Smooth muscle cell (in vitro differentiated cells): ENCODE measurements around the gene ESYT2. TPM values are rescaled to one million over a fixed set of nuclear protein-coding genes. Genes with fewer than 3 reads are reported as not detected.

Experiments
- DNase-seq: peaks from one replicate; lab custom pipeline; 2025; ENCODE audit not compliant: unreplicated experiment; lab: John Stamatoyannopoulos, UW
- H2AFZ ChIP-seq: fragments of 200-600 bp; sonication (generic); 2 replicates; pipeline ENCODE4 v1.6.0; 2016; ENCODE audit warnings: antibody characterized with exemption, low read depth, mild to moderate bottlenecking
- H3F3A ChIP-seq: fragments of 200-600 bp; sonication (generic); 2 replicates; pipeline ENCODE4 v1.6.0; 2017; ENCODE audit warnings: antibody characterized with exemption, low read depth
- H3K27ac ChIP-seq: fragments of 200-600 bp; sonication (generic); 2 replicates; pipeline ENCODE4 v1.5.1; 2016; ENCODE audit warnings: low read depth, mild to moderate bottlenecking
- H3K27me3 ChIP-seq: fragments of 200-600 bp; sonication (generic); 2 replicates; pipeline ENCODE4 v1.6.1; 2016; ENCODE audit warnings: low read depth, mild to moderate bottlenecking
- H3K36me3 ChIP-seq: fragments of 200-600 bp; sonication (generic); 2 replicates; pipeline ENCODE4 v1.5.1; 2016; ENCODE audit warnings: low read depth
- H3K4me1 ChIP-seq: fragments of 200-600 bp; sonication (generic); 2 replicates; pipeline ENCODE4 v1.5.1; 2016; ENCODE audit warnings: low read depth
- H3K4me2 ChIP-seq: fragments of 200-600 bp; sonication (generic); 2 replicates; pipeline ENCODE4 v1.6.0; 2016; ENCODE audit warnings: mild to moderate bottlenecking
- H3K4me3 ChIP-seq: fragments of 200-600 bp; sonication (generic); 2 replicates; pipeline ENCODE4 v1.5.1; 2016; ENCODE audit warnings: mild to moderate bottlenecking
- H3K79me2 ChIP-seq: fragments of 200-600 bp; sonication (generic); 2 replicates; pipeline ENCODE4 v1.6.0; 2016; ENCODE audit warnings: low read depth, mild to moderate bottlenecking
- H3K9ac ChIP-seq: fragments of 200-600 bp; sonication (generic); 2 replicates; pipeline ENCODE4 v1.6.0; 2016; ENCODE audit warnings: low read depth
- H3K9me3 ChIP-seq: fragments of 200-600 bp; sonication (generic); replicated peaks from 2 replicates; pipeline ENCODE4 v1.5.1; 2016; ENCODE audit warnings: low read depth
- H4K20me1 ChIP-seq: fragments of 200-600 bp; sonication (generic); 2 replicates; pipeline ENCODE4 v1.6.0; 2016; ENCODE audit warnings: low read depth
- WGBS: methylation state at CpG from one replicate; pipeline ENCODE4 v1.1.7; 2016; ENCODE audit warnings: low lambda C conversion rate; 5-methylcytosine and 5-hydroxymethylcytosine counted together
- polyA plus RNA-seq: library from polyadenylated mRNA; unstranded; fragments of >200 nt; fragmentation: Nextera tagmentation; extraction: Ambion mirVana; gene quantifications from 2 replicates; pipeline ENCODE4 v1.2.1, GENCODE V29; 2016
- total RNA-seq: library from RNA; depleted of rRNA; stranded (reverse); fragments of >200 nt; gene quantifications from 2 replicates; pipeline ENCODE4 v1.2.3, GENCODE V29; 2014
- TF ChIP-seq, protein P1 (sequence below): fragments of 200-600 bp; sonication (generic); IDR thresholded peaks from 2 replicates; pipeline ENCODE4 v1.5.1; 2017; ENCODE audit warnings: borderline replicate concordance, mild to moderate bottlenecking, antibody characterized with exemption; ENCODE audit not compliant: insufficient read depth, poor library complexity, severe bottlenecking

ESYT2 gene
- total and polyA plus RNA-seq, 2 experiments from 2014 or later, result 27.9 to 69.4 TPM

- Histone ChIP-seq H3K9me3 (no peaks in the 10 kb centered on the region), H3K27ac (peak overlapping the region; percentile 43), H3K4me1 (no peaks in the 10 kb centered on the region), H3K4me3 (no peak overlapping the region), H3F3A (peaks cover 7% of the 10 kb centered on the region), H3K36me3 (no peaks in the 10 kb centered on the region), H3K27me3 (no peaks in the 10 kb centered on the region), H3K9ac (no peak overlapping the region), H4K20me1 (peaks cover 7% of the 10 kb centered on the region), H2AFZ (no peak overlapping the region), H3K79me2 (no peaks in the 10 kb centered on the region), H3K4me2 (no peak overlapping the region)
- TF ChIP-seq, protein P1, sequence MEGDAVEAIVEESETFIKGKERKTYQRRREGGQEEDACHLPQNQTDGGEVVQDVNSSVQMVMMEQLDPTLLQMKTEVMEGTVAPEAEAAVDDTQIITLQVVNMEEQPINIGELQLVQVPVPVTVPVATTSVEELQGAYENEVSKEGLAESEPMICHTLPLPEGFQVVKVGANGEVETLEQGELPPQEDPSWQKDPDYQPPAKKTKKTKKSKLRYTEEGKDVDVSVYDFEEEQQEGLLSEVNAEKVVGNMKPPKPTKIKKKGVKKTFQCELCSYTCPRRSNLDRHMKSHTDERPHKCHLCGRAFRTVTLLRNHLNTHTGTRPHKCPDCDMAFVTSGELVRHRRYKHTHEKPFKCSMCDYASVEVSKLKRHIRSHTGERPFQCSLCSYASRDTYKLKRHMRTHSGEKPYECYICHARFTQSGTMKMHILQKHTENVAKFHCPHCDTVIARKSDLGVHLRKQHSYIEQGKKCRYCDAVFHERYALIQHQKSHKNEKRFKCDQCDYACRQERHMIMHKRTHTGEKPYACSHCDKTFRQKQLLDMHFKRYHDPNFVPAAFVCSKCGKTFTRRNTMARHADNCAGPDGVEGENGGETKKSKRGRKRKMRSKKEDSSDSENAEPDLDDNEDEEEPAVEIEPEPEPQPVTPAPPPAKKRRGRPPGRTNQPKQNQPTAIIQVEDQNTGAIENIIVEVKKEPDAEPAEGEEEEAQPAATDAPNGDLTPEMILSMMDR, result no peak
- WGBS, result 84% methylated on average over 6 of the region's 6 CpGs
- no peak for DNase-seq
Measured at GRCh38 chr7:158779061-158780000, 50.0 kb downstream of the ESYT2 start.

- TF ChIP-seq, protein P1, result no peak
- Histone ChIP-seq H3K79me2 (no peaks in the 10 kb centered on the region), H3F3A (peaks cover 7% of the 10 kb centered on the region), H3K4me3 (no peak overlapping the region), H3K9ac (no peak overlapping the region), H3K27ac (peak overlapping the region; percentile 43), H4K20me1 (peaks cover 13% of the 10 kb centered on the region), H3K36me3 (no peaks in the 10 kb centered on the region), H3K4me1 (no peaks in the 10 kb centered on the region), H3K27me3 (no peaks in the 10 kb centered on the region), H3K9me3 (no peaks in the 10 kb centered on the region), H3K4me2 (peak overlapping the region; percentile 3), H2AFZ (no peak overlapping the region)
- whole genome bisulfite sequencing, result 63% methylated on average over 6 of the region's 6 CpGs
- DNase-seq, result no peak
Measured at GRCh38 chr7:158778471-158778870, 50.8 kb downstream of the ESYT2 start.

- Histone ChIP-seq H3K36me3 (no peaks in the 10 kb centered on the region), H3K9me3 (no peaks in the 10 kb centered on the region), H3K27me3 (no peaks in the 10 kb centered on the region), H3K27ac (no peak overlapping the region), H3K4me2 (no peak overlapping the region), H3F3A (peaks cover 7% of the 10 kb centered on the region), H3K9ac (no peak overlapping the region), H4K20me1 (peaks cover 13% of the 10 kb centered on the region), H3K79me2 (no peaks in the 10 kb centered on the region), H3K4me1 (no peaks in the 10 kb centered on the region), H3K4me3 (no peak overlapping the region), H2AFZ (no peak overlapping the region)
- TF ChIP-seq, protein P1, result no peak
- WGBS, result 85% methylated on average over 10 of the region's 10 CpGs
- DNase-seq, result no peak
Measured at GRCh38 chr7:158777793-158778192, 51.5 kb downstream of the ESYT2 start.
